Activated naive CD8-positive, alpha-beta T cell treated with anti-CD3 and anti-CD28 coated beads, Interleukin-2, amount 50 U/mL, for 16 hours (primary cell): Measurements from ENCODE around the gene GTF3C2.
A peak's percentile ranks its signal among the peaks of the same experiment; 100 is the strongest.

Experiments used
- DNase-seq: peaks from one replicate; pipeline ENCODE4 v3.0.0-alpha.2; 2020; ENCODE audit warnings: low read depth, low spot score

The GTF3C2 gene, protein sequence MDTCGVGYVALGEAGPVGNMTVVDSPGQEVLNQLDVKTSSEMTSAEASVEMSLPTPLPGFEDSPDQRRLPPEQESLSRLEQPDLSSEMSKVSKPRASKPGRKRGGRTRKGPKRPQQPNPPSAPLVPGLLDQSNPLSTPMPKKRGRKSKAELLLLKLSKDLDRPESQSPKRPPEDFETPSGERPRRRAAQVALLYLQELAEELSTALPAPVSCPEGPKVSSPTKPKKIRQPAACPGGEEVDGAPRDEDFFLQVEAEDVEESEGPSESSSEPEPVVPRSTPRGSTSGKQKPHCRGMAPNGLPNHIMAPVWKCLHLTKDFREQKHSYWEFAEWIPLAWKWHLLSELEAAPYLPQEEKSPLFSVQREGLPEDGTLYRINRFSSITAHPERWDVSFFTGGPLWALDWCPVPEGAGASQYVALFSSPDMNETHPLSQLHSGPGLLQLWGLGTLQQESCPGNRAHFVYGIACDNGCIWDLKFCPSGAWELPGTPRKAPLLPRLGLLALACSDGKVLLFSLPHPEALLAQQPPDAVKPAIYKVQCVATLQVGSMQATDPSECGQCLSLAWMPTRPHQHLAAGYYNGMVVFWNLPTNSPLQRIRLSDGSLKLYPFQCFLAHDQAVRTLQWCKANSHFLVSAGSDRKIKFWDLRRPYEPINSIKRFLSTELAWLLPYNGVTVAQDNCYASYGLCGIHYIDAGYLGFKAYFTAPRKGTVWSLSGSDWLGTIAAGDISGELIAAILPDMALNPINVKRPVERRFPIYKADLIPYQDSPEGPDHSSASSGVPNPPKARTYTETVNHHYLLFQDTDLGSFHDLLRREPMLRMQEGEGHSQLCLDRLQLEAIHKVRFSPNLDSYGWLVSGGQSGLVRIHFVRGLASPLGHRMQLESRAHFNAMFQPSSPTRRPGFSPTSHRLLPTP

DNA sequence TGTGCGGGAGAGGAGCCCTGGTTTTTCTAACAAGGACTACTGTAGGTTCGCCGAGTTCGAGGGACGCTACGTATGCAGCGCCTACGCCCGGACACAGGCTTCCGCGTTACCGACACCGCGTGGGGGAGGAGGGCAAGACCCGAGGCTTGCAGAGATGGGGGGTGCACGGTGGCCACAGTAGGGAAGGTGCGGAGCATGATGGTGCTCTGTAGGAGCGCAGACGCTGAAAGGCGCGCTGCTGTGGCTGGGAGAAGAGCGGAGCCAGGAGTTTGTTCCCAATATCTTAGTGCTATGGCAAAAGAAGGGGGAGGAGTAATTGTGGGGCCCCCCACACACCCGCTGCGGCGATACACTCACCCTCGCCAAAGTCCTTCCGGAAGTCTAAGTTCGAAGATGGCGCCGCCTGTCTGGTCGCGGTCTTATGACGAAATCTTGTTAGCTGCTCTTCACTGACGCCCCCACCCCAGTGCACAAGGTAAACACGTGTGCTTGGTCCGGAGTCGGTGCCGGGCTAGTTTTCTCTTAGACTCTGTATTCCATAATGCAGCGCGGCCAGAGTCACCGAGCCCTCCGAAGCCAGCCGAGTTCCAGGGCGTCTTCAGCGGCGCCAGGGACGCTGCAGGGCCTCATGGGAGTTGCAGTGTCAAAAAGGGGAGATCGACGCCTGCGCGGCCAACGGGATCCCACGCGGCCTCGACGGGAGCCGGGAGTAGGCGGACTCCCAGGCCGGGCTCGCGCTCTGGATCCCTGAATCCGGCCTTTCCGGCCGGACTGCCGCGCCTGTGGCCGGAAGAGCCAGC lies at the start of gene GTF3C2:
Gene GTF3C2 (minus strand): TSS at position 383 of the 800 bp plus-strand sequence. CDS start 13,210 bp downstream, outside the sequence.
- DNase-seq: peak; percentile 80

DNA sequence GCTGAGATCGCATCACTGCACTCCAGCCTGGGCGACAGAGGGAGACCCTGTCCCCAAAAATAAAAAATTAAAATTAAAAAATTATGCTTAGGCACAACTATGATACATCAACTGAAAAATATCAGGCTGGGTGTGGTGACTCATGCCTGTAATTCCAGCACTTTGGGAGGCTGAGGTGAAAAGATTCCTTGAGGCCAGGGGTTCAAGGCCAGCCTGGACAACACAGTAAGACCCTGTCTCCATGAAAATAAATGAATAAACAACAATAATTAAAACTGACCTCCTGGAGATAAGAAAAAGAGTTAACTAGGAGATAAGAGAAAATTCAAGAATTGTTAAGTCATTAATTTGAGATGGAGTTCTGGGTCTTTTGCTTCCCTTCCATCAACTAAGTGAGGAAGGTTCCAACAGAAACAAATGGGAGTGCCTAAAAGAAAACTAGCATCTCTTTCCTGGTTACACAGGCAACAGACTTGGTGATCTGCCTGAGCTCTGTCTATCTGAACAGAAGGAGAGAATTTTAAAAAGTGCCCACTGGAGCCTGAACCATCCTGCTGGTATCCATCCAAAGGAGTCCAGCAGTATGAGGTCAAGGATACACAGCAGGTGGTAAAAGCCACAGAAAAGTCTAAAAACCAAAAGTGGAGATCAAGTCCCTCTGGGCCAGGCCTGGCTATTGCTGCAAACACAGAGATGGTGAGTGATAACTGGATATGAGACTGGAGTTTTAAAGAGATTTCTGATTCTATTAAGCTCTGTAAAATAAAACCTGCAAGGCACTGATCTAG lies 44.0 kb upstream of the GTF3C2 start:
- no peak for DNase-seq

DNA sequence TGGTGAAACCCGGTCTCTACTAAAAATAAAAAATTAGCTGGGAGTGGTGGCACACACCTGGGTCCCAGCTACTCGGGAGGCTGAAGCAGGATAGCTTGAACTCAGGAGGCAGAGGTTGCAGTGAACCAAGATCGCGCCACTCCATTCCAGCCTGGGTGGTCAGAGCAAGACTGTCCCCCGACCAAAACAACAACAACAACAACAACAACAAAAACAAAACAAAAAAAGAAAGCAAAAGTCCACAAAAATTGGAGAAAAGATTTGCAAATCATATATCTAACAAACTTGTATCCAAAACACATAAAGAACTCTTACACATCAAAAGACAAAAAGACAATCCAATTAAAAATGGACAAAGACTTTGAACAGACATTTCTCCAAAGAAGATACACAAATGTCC lies 42.4 kb upstream of the GTF3C2 start:
- DNase-seq: no peak

DNA sequence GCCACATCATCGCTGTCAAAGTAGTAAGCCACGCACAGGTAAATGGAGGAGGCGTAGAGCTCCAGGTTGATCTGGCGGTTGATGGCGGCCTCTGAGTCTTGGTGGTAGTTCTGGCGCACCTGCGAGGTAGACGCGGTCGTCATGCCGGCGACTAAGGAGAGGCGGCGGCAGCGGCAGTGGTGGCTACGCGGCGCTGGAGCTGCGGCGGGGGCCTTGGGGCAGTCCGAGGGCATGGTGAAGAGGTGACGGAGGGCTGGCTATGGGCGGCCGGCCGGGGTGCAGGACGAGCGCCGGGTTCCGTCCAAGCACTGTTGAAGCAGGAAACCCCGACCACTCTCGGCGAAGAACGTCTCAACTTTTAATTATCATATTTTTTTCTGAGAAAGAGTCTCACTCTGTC lies 36.7 kb upstream of the GTF3C2 start:
- no peak for DNase-seq

DNA sequence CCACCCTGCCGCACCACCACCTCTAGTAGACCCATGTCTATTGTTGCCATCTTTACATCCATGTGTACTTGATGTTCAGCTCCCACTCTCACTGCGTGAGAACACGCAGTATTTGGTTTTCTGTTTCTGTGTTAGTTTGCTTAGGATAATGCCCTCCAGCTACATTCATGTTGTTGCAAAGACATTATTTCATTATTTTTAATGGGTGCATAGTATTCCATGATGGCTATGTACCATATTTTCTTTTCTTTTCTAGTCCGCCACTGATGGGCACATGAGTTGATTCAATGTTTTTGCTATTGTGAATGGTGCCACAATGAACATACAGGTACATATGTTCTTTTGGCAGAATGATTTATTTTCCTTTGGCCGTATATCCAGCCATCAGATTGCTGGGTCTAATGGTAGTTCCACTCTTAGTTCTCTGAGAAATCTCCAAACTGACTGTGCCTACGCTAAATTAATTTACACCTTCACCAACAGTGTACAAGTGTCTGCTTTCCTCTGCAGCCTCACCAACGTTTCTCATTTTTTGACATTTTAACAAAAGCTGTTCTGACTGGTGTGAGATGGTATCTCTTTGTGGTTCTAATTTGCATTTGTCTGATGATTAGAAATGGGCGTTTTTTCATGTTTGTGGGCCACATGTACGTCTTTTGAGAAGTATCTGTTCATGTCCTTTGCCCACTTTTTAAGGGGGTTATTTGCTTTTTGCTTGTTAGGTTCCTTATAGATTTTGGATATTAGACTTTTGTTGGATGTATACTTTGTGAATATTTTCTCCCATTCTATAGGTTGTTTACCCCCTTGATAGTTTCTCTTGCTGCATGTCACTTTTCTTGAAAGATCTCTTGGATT lies 34.5 kb upstream of the GTF3C2 start:
- DNase-seq: no peak

DNA sequence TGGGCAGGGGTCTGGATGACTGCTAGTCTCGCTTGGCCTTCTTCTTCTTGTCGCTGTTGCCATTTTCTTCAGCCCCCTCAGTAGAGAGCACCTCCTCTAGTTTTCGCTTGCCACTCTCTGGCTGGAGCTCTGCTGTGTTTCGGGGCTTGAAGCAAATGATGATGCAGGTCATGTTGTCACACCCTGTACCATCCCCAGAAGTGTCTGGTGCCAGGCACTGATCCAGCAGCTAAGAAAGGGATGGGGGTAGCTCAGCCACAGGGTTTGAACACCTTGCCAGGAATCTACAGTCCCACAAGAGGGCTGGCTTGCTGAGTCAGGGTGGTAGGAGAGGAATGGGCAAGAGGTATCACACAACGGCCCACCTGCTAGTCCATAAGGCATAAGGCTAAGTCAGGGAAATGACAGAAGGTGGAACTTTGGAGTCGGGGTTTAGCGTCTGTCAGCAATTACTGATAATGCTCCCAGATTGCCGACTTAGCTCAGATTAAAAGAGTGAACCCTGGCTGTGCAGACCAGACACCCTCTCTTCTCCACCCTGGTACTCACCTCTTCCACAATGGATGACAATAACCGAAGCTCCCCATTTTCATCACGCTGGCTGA lies 25.1 kb upstream of the GTF3C2 start:
- DNase-seq: no peak

DNA sequence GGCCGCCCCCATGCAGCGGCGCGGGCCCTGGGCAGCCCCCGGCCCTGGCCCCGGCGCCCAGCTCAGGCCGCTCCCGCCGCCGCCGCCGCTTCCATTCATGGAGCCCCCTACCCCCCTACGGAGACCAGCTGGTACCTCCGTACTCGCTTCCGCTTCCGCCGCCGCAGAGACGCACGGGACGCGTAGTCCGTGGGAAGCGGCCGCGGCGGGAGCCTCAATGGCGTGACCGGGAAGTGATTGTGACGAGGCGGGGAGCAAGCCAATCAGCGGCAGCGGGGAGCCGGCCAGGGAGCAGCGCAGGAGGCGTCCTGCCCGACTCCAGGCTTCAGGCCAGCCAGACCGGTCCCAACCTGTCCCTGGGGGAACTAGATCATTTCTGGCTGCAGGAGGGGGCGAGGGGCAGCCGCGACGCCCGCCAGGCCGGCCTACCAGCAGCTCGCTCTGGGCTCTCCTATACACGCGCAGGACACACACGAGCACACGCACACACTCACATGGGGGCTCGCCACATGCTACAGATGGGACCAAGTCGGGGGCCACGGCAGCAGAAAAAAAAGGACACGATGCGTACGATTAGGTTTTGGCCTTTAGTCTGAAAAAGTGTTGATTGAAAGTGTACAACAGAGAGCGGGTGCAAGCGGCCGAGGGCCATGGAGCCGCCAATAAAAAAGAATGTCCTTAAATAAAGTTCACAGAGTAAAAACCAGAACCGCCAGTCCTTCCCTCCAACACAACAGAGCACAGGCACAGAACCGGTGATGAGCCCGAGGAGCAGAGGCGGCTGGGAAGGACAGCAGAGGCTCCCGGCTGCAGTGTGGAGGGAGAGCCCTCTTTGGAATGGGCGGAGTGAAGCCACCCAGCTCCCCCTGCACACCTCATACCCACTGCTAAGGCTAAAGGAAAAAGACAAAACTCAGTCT lies 24.3 kb upstream of the GTF3C2 start, which contains the start of gene ZNF513:
Gene ZNF513 (minus strand): TSS at position 109 of the 920 bp plus-strand sequence. CDS start 208 bp downstream, outside the sequence.
- DNase-seq: peak; percentile 69

DNA sequence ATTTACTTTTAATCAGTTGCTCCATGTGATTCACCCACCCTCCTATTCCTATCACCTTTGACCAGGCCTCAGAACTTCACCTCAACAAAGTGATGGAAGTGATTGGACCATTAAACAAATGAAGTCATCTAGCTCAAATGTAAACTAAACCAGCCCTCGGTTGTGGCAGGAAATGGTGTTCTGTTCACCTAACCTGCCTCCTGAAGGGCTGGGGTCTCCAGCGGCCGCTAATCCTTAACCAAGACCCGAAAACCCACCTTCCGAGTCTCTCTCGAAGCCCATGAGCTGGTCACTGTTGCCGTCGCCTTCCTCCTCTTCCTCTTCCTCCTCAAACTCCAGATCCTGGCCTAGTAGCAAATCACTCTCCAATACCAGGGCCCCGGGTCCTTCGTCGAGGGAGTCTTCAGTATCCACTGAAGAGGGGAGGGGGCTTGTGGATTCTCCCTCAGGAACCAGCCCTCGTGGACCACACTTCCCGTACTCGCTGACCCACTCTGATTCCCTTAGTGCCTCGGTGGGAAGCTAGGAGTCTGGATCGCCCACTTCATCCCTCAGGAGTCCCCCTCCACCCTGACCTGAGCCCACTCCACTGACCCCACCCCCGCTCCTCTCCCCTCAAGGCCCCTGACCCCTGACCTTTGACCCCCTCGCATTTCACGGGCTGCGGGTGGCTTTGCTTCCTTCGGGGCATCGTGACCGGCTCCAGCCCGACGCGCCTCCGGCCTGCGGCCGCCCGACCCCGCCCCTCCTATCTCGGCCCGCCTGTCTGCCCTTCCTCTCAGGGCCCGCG lies 23.5 kb upstream of the GTF3C2 start:
- no peak for DNase-seq

DNA sequence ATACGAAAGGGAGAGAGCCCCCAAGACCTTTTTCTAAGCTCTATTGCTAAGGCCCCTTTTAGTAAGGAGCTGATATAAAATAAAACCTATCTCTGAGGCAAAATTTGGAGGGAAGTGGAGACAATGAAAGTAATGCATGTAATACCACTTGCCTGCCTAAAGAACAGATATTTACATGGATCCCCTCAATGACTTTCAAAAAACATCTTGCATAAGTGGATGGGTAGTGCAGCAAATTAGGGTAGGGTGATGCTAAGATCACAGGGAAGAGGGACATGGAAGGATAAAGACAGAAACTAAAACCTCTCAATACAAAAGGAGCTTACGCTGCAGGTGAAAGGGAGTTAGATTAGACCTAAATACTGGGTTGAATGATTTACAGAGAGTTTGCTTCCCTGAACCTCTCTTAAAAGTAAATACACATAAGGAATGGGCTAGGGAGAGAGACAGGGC lies 22.8 kb upstream of the GTF3C2 start:
- no peak for DNase-seq

DNA sequence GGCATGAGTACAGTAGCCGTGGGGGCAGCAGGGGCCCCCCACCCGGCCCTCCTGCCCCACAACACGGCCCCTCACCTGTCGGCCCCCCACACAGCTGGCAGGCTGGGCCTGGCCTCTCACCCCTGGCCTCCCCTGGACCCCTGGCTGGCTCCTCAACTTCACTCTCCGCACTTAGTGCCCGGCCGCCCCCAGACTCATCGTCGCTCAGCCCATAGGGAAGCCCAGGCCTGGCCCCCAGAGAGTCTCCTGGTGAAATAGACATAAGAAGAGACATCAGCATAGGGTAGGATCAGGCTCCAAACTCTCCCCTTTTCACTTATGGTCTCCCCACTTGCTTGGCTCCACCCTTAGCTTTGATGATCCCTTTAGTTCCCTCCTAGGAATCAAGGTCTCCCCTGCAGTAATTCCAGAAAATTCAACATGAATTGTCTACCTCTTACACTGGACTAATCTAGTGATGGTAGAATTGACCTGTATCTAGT lies 22.3 kb upstream of the GTF3C2 start:
- DNase-seq: no peak

DNA sequence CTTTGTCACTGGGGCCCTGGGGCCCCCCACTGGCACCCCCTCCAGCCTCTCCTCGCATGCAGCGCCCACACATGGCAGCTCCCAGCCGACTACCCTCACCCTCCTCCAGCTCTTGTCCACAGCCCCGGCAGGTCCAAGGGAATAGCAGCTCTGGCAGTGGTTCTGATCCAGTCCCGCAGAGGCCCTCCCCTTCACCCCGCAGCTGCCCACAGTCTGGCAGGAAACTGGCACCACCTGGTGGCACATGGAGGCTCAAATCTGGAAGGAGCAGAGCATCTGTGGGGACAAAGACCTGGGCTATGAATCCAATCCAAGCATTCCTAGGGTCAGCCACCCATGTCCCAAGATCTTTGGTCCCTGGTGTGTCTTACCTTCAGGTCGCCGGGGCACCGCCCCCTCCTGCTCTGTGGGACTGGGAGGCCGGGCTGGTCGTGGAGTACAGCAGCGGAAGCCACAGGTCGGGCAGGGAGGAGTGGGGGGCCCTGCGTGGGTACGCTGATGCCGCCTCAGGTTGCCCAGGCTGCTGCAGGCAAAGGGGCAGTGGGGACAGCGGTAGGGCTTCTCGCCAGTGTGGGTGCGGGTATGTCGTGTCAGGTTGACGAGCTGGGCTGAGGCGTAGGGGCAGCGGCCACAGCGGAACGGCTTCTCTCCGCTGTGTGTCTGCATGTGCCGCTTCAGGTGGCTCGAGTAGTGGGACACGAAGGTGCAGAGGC lies 21.7 kb upstream of the GTF3C2 start:
- DNase-seq: no peak

DNA sequence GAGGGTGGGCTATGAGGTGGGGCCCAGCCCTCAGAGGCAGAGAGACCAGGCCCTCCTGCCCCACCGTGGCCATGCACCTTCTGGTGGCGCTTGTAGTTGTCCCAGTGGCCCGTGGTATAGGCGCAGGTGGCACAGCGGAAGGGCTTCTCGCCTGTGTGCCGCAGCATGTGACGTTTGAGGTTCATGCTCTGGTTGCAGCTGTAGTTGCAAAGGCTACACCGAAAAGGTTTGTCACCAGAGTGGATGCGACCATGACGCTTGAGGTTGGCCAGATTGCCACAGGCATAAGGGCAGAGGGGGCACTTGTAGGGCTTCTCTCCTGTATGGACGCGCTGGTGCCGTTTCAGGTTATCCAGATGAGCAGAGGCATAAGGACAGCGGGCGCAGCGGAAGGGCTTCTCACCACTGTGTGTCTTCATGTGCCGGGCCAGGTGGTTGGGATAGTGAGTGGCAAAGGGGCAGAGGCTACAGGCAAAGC lies 21.1 kb upstream of the GTF3C2 start:
- no peak for DNase-seq

DNA sequence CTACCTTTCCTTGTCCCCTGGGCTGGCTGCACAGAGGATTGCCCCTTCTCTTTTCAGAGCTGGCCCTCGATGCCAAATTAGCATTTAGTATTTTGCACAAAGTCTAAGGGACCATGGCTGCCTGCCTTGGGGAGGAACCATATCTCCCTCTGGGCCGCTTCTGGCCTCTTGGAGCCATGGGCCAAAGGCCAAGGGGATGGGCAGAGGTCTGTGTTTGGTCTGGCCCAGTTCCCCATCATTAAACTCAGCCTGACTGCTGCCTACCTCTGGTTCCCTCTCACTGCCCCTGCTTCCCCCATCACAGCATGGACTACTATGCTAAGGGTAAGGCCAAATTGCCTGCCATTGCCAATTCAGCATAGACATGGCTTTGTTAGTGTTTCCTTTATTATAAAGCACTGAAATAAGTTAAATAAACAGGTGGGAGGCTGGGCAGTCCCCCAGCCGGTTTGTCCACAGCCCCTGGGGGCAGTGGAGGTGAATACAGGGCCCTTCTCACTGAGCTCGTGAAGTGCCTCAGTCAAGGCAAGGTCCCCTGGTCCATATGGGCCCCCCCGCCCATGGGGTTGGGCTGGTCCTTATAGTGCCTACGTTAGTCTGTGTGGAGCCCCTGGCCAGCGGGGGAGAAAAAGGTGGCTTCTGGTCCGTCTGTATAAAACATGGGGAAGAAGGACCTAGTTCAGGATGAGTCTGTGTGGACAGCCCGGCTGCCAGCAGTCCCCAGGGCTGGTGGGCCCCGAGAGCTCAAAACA lies 20.5 kb upstream of the GTF3C2 start:
- no peak for DNase-seq

DNA sequence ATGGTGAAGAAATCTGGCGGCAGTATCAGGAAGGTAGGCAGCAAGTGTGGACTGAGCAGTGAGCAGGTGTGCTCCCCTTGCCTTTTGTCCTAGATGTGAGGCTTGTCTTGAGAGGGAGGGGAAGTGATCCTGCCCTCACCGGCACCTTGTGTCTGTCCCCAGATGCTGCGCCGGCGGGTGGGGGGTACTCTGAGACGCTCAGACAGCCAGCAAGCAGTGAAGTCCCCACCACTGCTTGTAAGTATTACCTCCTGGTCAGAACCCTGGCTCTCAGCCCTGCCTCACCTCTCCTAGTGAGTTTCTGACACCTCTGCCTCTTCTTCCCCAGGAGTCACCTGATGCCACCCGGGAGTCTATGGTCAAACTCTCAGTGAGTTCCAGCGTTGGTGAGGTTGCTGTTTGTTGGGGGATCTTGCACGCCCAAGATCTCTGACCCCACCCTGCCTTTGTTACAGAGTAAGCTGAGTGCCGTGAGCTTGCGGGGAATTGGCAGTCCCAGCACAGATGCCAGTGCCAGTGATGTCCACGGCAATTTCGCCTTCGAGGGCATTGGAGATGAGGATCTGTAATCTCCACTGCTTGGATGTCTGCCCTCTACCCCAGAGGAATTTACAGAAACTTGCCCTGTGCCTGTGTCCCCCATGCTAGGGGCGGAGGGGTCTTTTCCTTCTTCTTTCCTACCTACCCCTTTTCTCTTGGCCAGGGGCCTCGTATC lies 19.7 kb upstream of the GTF3C2 start:
- DNase-seq: no peak

DNA sequence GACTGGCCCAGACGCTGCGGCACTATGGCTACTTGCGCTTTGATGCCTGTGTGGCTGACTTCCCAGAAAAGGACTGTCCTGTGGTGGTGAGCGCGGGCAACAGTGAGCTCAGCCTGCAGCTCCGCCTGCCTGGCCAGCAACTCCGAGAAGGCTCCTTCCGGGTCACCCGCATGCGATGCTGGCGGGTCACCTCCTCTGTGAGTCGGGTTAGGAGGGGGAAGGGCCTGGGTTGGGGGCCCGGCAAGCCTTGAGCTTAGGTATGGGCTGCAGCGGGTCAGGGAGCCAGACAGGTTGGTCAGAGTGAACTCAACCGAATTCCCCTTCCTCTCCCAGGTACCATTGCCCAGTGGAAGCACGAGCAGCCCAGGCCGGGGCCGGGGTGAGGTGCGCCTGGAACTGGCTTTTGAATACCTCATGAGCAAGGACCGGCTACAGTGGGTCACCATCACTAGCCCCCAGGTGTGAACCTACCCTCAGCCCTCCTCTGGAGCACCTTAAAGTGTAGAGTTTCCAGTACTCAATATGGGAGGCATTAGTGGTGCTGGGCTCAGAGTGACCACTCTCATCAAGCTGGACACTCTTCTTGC lies 19.0 kb upstream of the GTF3C2 start:
- DNase-seq: no peak
